Measurements from ENCODE around the gene SNX7.

SNX7 gene

GRCh38 chr1:98769162-98769561 is 107.6 kb downstream of the SNX7 start:
- no peak for DNase-seq

DNA sequence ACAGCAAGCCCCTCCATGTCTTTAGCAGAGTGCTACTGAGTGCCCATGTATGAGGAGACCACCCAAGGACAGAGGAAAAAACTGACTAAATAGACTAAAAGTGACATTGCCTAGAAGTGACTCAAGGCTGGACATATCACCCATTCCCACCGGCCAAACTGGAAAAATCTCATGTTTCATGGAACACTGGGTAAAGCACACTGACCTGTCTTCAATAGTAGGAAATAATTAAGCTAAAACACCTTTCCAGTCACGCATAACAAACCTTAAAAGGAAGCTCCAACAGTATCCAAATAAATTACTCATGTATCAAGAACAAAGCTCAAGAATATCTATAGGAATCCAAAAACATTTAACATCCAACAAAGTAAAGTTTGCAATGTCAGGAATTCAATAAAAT is 120.4 kb downstream of the SNX7 start:
- no peak for DNase-seq

DNA sequence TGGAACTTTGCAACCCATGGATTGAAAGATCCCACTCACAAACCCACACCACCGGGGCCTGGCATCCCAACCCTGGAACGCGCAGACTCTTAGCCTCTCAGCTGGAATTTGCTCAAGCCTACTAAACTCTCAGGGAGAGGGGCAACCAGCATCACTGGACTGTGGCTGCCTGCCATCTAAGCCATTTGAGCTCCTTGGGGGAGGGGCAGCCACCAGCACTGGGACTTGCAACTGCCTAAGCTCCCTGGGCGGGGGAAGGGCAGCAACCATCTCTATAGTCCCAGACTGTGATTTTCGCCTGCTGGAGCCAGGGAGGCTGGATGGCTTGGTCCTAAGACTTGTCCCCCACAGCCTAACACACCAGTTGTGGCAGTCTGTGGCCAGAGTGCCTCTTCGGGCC is 122.3 kb downstream of the SNX7 start:
- DNase-seq = no peak

DNA sequence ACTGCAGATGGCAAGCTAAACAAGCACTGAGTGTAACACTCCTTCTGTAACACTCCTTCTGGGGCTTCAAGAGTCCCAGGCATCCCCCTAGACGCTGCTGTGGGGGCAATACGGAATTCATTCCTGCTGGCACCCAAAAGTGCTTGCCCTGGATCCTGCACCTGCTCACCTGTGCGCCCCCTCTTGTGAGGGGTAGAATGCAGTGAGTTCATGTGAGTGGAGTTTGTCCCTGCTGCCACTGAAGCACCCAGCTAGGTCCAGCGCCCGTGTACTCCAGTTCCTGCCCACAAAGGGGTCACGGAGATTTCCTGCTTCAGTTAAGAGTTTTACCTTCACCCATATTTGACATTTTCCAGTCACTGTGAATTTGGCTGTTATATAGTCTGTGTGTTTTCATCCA is 130.0 kb downstream of the SNX7 start:
- DNase-seq = no peak

- DNase-seq = no peak
These were observed 130.6 kb downstream of the SNX7 start for GRCh38 chr1:98792123-98792522.

DNA sequence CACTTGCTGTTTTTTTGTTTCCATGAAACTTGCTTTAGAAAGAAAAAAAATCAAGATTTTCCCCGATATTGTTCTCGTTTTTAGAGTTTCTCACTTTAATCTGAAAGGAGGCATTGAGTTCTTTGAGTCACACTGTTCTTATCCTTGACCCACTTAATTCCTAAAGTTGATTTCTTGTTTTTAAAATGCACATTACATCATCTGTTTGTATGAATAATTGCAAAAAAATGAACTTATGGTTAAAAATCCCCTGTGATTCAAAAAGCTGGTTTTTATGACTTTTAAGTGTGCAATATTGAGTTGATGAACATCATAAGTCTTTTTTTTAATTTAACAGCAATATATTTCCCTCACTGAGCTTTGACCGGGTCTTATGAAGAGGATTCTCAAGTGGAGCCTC is 131.6 kb downstream of the SNX7 start:
- DNase-seq = no peak

DNA sequence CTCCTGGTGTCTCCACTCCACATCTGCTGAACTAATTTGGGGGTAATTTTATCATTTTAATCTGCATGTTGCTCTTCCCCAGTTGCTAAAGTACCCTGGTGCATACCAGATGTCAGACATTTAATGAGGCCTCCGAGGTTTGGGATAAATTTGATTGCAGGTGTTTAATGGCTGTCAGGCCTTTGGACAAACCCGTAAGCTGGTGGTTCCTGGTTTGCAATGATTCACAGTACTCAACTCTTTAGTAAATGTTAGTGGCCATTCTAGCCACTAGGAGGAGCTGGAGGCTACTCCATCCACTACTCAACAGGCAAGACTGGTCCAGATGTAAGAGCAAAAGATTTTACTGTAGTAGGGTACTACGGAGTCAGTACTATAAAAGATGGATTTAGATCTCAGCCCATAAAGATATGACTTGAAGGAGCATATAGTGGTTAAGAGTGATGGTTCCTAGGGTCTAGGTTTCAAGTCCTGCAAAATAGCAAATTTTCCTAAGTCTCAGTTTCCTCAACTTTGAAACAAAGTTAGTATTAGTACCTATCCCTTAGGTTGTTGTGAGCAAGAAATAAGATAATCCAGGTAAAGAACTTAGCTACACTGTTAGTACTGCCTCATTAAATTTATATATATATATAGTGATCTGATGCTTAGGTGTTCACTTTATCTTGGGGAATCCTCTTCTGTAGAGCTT is 132.8 kb downstream of the SNX7 start:
- DNase-seq = no peak

DNA sequence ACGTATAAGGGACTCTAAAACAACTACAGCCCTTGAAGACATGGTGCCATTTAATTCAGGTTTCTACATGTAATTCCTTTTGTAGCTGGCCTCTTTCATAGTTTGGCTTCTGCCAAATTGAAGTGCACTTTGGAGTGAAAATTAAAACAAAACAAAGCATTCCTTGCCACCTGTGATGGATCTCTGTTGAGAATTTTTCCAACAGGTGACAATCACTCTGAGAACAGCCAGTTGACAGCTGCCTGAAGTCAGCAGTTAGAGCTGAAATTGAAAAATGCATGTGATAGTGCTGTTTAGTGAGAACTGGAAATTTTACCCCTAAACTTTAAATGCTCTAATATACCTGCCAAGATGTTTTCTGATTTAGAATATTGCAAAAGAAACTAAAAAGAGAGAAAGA is 134.5 kb downstream of the SNX7 start:
- no peak for DNase-seq

GRCh38 chr1:98797506-98797905 is 136.0 kb downstream of the SNX7 start:
- no peak for DNase-seq
